Trophoblast cell (in vitro differentiated cells and primary cell): ENCODE results near the gene TNNT3.
"Not testable (repeated sequence)": the region's sequence is repeated elsewhere in the genome, so short reads cannot be mapped to it uniquely, and the experiment has no call there.

ENCODE experiments used
- DNase-seq, 2 donors: peaks; one replicate each; pipeline ENCODE4 v3.0.0-alpha.2; 2016
- H2AFZ ChIP-seq: 2 replicates; pipeline ENCODE4 v1.6.1; 2013; ENCODE audit warnings: low read length, moderate library complexity, mild to moderate bottlenecking; ENCODE audit not compliant: insufficient read depth, poor library complexity
- H2AK5ac ChIP-seq: 2 replicates; pipeline ENCODE4 v1.6.1; 2013; ENCODE audit warnings: mild to moderate bottlenecking, low read length
- H2BK120ac ChIP-seq: 2 replicates; pipeline ENCODE4 v1.6.1; 2013; ENCODE audit warnings: low read length, mild to moderate bottlenecking, moderate library complexity; ENCODE audit not compliant: insufficient read depth, poor library complexity
- H2BK12ac ChIP-seq: 2 replicates; pipeline ENCODE4 v1.6.1; 2013; ENCODE audit warnings: mild to moderate bottlenecking, low read length, moderate library complexity
- H2BK5ac ChIP-seq: 2 replicates; pipeline ENCODE4 v1.6.1; 2013; ENCODE audit warnings: low read length, low read depth, moderate library complexity, mild to moderate bottlenecking; ENCODE audit not compliant: poor library complexity
- H3K14ac ChIP-seq: 2 replicates; pipeline ENCODE4 v1.6.1; 2013; ENCODE audit warnings: mild to moderate bottlenecking, low read length
- H3K18ac ChIP-seq: 2 replicates; pipeline ENCODE4 v1.6.1; 2013; ENCODE audit warnings: mild to moderate bottlenecking, low read length
- H3K23ac ChIP-seq: 2 replicates; pipeline ENCODE4 v1.6.1; 2013; ENCODE audit warnings: low read length
- H3K27ac ChIP-seq: 2 replicates; pipeline ENCODE4 v1.5.1; 2013; ENCODE audit warnings: low read depth, mild to moderate bottlenecking, inconsistent platforms, low read length, moderate library complexity
- H3K27me3 ChIP-seq: 2 replicates; pipeline ENCODE4 v1.6.1; 2013; ENCODE audit warnings: inconsistent platforms, mild to moderate bottlenecking, low read length, moderate library complexity; ENCODE audit not compliant: insufficient read depth
- H3K36me3 ChIP-seq, 2 experiments: 1 replicate in 1 of 2; 2 replicates in 1 of 2; pipeline ENCODE4 v1.6.1; 2013; ENCODE audit warnings: low read length in 2 of 2, mild to moderate bottlenecking in 2 of 2, moderate library complexity in 1 of 2; ENCODE audit not compliant: insufficient read depth in 2 of 2, control insufficient read depth in 1 of 2
- H3K4ac ChIP-seq: 2 replicates; pipeline ENCODE4 v1.6.1; 2013; ENCODE audit warnings: low read depth, mild to moderate bottlenecking, low read length, moderate library complexity
- H3K4me1 ChIP-seq, 2 experiments: 1 replicate in 1 of 2; 2 replicates in 1 of 2; pipeline ENCODE4 v1.6.1; 2013; ENCODE audit warnings: low read length in 2 of 2, mild to moderate bottlenecking in 2 of 2, moderate library complexity in 1 of 2; ENCODE audit not compliant: insufficient read depth in 2 of 2, control insufficient read depth in 1 of 2
- H3K4me2 ChIP-seq: 2 replicates; pipeline ENCODE4 v1.6.1; 2013; ENCODE audit warnings: inconsistent platforms, mild to moderate bottlenecking, low read length, moderate library complexity
- H3K4me3 ChIP-seq: 2 replicates; pipeline ENCODE4 v1.5.1; 2013; ENCODE audit warnings: mild to moderate bottlenecking, low read depth, low read length, inconsistent platforms
- H3K79me1 ChIP-seq: one replicate; pipeline ENCODE4 v1.6.1; 2013; ENCODE audit warnings: low read length
- H3K79me2 ChIP-seq: 2 replicates; pipeline ENCODE4 v1.6.1; 2013; ENCODE audit warnings: low read length, mild to moderate bottlenecking; ENCODE audit not compliant: control insufficient read depth, insufficient read depth, poor library complexity
- H3K9ac ChIP-seq: 2 replicates; pipeline ENCODE4 v1.6.1; 2013; ENCODE audit warnings: mild to moderate bottlenecking, low read length
- H3K9me3 ChIP-seq: 2 replicates; pipeline ENCODE4 v1.6.1; 2013; ENCODE audit warnings: low read depth, mild to moderate bottlenecking, control low read depth, inconsistent platforms, low read length; ENCODE audit not compliant: insufficient read depth
- H4K12ac ChIP-seq: 2 replicates; pipeline ENCODE4 v1.6.1; 2013; ENCODE audit warnings: low read depth, mild to moderate bottlenecking, low read length, moderate library complexity
- H4K8ac ChIP-seq: 2 replicates; pipeline ENCODE4 v1.6.1; 2013; ENCODE audit warnings: low read depth, mild to moderate bottlenecking, low read length, moderate library complexity
- H4K91ac ChIP-seq: one replicate; pipeline ENCODE4 v1.6.1; 2013; ENCODE audit warnings: low read depth, mild to moderate bottlenecking, low read length, moderate library complexity
- WGBS: extraction: QIAGEN DNeasy Blood & Tissue Kit; methylation state at CpG from one replicate; pipeline ENCODE4 v1.1.7; 2013; ENCODE audit warnings: missing lambda C conversion rate; ENCODE audit not compliant: insufficient read length, insufficient coverage; ENCODE audit errors: extremely low coverage; 5-methylcytosine and 5-hydroxymethylcytosine counted together

The TNNT3 gene

DNA sequence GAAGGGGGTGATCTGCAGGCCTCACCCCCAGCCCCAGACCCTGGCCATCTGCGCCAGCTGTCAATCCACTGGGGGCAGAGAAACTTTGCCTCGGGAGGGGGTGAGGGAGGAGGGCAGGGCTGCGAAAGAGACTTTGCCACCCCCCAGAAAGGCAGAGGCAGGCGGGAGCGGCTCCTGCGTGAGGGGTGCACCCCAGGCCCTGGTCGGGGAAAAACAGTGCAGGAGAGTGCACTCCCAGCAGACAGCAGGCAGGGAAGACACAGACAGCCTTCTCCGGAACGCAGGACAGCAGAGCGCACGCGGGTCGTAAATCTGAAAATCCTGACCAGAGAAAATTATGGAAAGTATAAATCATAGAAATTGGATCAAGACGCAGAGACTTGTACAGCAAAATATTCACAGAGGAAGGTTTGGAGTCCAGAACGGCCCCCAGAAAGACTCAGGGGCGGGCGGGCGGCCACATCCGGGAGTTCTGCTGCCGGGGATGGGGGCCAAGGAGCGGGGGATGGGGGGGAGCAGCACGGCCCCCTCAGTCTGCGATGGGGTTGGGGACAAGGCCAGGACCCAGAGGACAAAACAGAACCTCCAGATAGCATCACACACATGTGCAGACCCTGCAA is 19.6 kb downstream of the TNNT3 start:
- Histone ChIP-seq H3K79me1 (no peaks in the 10 kb centered on the region), H4K8ac (no peak overlapping the region), H2BK5ac (no peak overlapping the region), H3K4ac (no peak overlapping the region), H3K9me3 (peaks cover 3% of the 10 kb centered on the region), H3K4me3 (no peak overlapping the region), H3K27me3 (no peaks in the 10 kb centered on the region), H3K14ac (no peak overlapping the region), H3K4me1 (no peaks in the 10 kb centered on the region), H3K18ac (no peak overlapping the region), H4K12ac (no peak overlapping the region), H2AFZ (no peak overlapping the region), H2BK12ac (no peak overlapping the region), H3K79me2 (no peaks in the 10 kb centered on the region), H3K9ac (no peak overlapping the region), H4K91ac (no peak overlapping the region), H3K23ac (no peak overlapping the region), H3K27ac (no peak overlapping the region), H2BK120ac (no peak overlapping the region), H2AK5ac (no peak overlapping the region), H3K36me3 (no peaks in the 10 kb centered on the region), H3K4me2 (no peak overlapping the region)
- DNase-seq, result no peak
- no CpG with 5 or more reads among the region's 23 CpGs for WGBS

DNA sequence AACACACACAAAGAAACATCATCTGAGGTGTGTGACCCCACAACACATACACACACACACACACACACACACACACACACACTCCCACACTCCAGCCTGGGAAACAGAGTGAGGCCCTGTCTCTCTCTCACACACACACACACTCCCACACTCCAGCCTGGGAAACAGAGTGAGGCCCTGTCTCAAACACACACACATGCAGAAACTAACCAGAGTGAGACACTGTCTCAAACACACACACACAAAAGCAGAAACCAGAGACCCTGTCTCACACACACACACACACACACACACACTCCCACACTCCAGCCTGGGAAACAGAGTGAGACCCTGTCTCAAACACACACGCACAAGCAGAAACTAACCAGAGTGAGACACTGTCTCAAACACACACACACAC is 20.3 kb downstream of the TNNT3 start:
- H2BK120ac ChIP-seq, H2BK5ac ChIP-seq, H3K27ac ChIP-seq, H4K8ac ChIP-seq, H3K9ac ChIP-seq, H3K79me2 ChIP-seq, H4K91ac ChIP-seq, H3K27me3 ChIP-seq, H2BK12ac ChIP-seq, H3K79me1 ChIP-seq, H3K9me3 ChIP-seq, H2AK5ac ChIP-seq, H3K23ac ChIP-seq, H3K4ac ChIP-seq, H2AFZ ChIP-seq, H3K4me2 ChIP-seq, H3K18ac ChIP-seq, H3K4me3 ChIP-seq, H3K36me3 ChIP-seq, DNase-seq, H3K4me1 ChIP-seq: not testable (repeated sequence)
- Histone ChIP-seq H4K12ac (peak overlapping the region; percentile 39), H3K14ac (peak overlapping the region; percentile 17)
- no CpG with 5 or more reads among the region's 1 CpG for WGBS

DNA sequence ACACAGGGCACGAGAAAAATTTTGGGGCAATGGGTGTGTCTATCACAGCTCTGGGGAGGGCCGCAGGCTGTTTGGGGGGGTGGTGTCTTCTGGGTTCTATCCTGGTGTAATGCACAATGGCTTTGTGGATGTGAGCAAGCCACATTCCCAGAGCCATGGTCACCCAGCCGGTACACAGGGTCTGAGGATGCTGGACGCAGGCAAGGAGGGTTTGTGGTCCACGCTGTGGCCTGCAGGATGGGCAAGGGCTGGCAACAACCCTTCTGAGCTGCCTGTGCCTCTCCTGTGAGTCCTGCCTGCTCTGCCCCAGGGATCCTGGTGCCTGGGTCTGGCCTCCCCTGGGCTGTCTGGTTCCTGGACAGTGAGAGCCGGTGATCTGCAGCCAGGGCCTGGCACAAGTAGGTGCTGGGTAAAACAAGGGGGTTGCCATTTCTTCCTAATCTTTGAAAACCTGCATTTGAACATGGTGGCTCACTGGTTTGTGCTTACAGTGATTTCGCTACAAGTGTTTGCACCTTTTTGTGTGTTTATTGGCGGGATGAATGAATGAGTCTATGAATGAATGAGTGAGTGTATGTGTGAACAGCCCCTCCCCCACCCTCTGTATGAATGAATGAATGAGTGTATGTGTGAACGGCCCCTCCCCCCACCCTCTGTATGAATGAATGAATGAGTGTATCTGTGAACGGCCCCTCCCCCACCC is 23.2 kb downstream of the TNNT3 start:
- Histone ChIP-seq H3K36me3 (no peaks in the 10 kb centered on the region), H4K12ac (no peak overlapping the region), H2AFZ (no peak overlapping the region), H3K14ac (no peak overlapping the region), H2BK5ac (no peak overlapping the region), H3K4me1 (no peaks in the 10 kb centered on the region), H4K8ac (no peak overlapping the region), H3K9ac (no peak overlapping the region), H3K79me2 (no peaks in the 10 kb centered on the region), H3K4me3 (no peak overlapping the region), H3K27me3 (no peaks in the 10 kb centered on the region), H3K79me1 (no peaks in the 10 kb centered on the region), H3K27ac (no peak overlapping the region), H3K4me2 (no peak overlapping the region), H2BK120ac (no peak overlapping the region), H2AK5ac (no peak overlapping the region), H3K18ac (no peak overlapping the region), H2BK12ac (no peak overlapping the region), H4K91ac (no peak overlapping the region), H3K9me3 (peaks cover 3% of the 10 kb centered on the region), H3K4ac (no peak overlapping the region), H3K23ac (no peak overlapping the region)
- DNase-seq, result no peak
- WGBS, result no CpG with 5 or more reads among the region's 10 CpGs

DNA sequence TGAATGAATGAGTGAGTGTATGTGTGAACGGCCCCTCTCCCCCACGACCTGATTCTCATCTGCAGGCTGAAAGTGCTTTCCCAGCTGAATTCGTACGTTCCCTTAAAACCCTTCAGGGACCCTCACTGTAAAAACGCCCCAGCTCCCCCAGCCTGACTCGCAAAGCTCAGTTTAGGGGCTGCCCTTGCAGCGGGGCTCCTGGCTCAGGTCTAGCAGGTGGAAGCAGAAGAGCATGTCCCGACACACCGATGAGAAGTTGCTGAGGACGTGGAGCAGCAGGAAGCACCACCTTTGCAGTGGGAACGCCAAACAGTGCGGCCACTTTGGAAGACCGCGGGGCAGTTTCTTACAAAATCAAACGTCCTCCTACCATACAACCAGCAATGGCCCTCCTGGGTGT is 24.1 kb downstream of the TNNT3 start:
- no peak overlapping the region for H3K4me3 ChIP-seq
- H3K4ac ChIP-seq, result no peak overlapping the region
- no peaks in the 10 kb centered on the region for H3K36me3 ChIP-seq
- H2AK5ac ChIP-seq, result no peak overlapping the region
- no peak overlapping the region for H3K23ac ChIP-seq
- H2BK12ac ChIP-seq, result no peak overlapping the region
- DNase-seq, result no peak
- H3K9ac ChIP-seq, result no peak overlapping the region
- no peak overlapping the region for H2AFZ ChIP-seq
- no peak overlapping the region for H2BK5ac ChIP-seq
- no peak overlapping the region for H3K18ac ChIP-seq
- no peaks in the 10 kb centered on the region for H3K27me3 ChIP-seq
- no peaks in the 10 kb centered on the region for H3K4me1 ChIP-seq
- H3K79me2 ChIP-seq, result no peaks in the 10 kb centered on the region
- no peaks in the 10 kb centered on the region for H3K79me1 ChIP-seq
- H4K91ac ChIP-seq, result no peak overlapping the region
- no CpG with 5 or more reads among the region's 15 CpGs for WGBS
- H4K12ac ChIP-seq, result no peak overlapping the region
- H4K8ac ChIP-seq, result no peak overlapping the region
- H3K9me3 ChIP-seq, result peaks cover 3% of the 10 kb centered on the region
- H3K14ac ChIP-seq, result no peak overlapping the region
- H3K4me2 ChIP-seq, result no peak overlapping the region
- H3K27ac ChIP-seq, result no peak overlapping the region
- H2BK120ac ChIP-seq, result no peak overlapping the region
